Epithelial cell of esophagus (primary cell): ENCODE data around the gene BPNT1.
A peak's percentile ranks its signal among the peaks of the same experiment; 100 is the strongest.

Source experiments
- DNase-seq: peaks from one replicate; pipeline ENCODE4 v3.0.0; 2010; ENCODE audit warnings: low read depth
- H3K4me3 ChIP-seq: 2 replicates; pipeline ENCODE4 v1.5.1; 2011; ENCODE audit warnings: mild to moderate bottlenecking, low read length, control low read depth
- CTCF ChIP-seq: IDR thresholded peaks from 2 replicates; pipeline ENCODE4 v1.5.1; 2011; ENCODE audit warnings: low read depth, mild to moderate bottlenecking, low read length, control low read depth, inconsistent platforms; ENCODE audit not compliant: insufficient read depth; ENCODE audit errors: missing control alignments

Gene BPNT1

GRCh38 chr1:220067269-220068204, 22.1 kb downstream of the BPNT1 start:
- TF ChIP-seq CTCF = no peak
- peak; percentile 74 for DNase-seq
- no peak overlapping the region for H3K4me3 ChIP-seq

- no peak overlapping the region for H3K4me3 ChIP-seq
- DNase-seq = no peak
- TF ChIP-seq CTCF = no peak
These were observed 27.0 kb downstream of the BPNT1 start for GRCh38 chr1:220062629-220063028.

GRCh38 chr1:220060876-220061275, 28.7 kb downstream of the BPNT1 start:
- TF ChIP-seq CTCF = no peak
- no peak overlapping the region for H3K4me3 ChIP-seq
- no peak for DNase-seq

GRCh38 chr1:220056374-220056773, 33.2 kb downstream of the BPNT1 start:
- TF ChIP-seq CTCF = no peak
- H3K4me3 ChIP-seq = no peak overlapping the region
- no peak for DNase-seq

GRCh38 chr1:220046052-220046930, 43.3 kb downstream of the BPNT1 start, which contains the start of gene EPRS1:
TSS of gene EPRS1 (minus strand) at chr1:220046505. CDS start at chr1:220046388, 117 bp downstream.
- peak within 1 kb of the TSS; percentile 96 for H3K4me3 ChIP-seq
- TF ChIP-seq CTCF = peak; percentile 75
- peak; percentile 97 for DNase-seq

GRCh38 chr1:220045356-220046051, 44.1 kb downstream of the BPNT1 start:
- DNase-seq = peak; percentile 27
- H3K4me3 ChIP-seq = peak overlapping the region; percentile 96
- no peak for TF ChIP-seq CTCF
